OCI-LY3 (cell line): ENCODE results near the gene ZNF775.

Source experiments
- EZH2phosphoT487 ChIP-seq: fragments of 200-600 bp; shearing (Covaris generic); IDR thresholded peaks from 2 replicates; pipeline ENCODE4 v1.6.1; 2018; ENCODE audit warnings: antibody characterized with exemption, mixed run types, low read depth
- TF ChIP-seq, protein P1 (sequence below): fragments of 200-600, 300-600 bp; sonication (generic); IDR thresholded peaks from 2 replicates; pipeline ENCODE4 v1.5.1; 2014; ENCODE audit warnings: antibody characterized with exemption, low read length, low read depth

DNA sequence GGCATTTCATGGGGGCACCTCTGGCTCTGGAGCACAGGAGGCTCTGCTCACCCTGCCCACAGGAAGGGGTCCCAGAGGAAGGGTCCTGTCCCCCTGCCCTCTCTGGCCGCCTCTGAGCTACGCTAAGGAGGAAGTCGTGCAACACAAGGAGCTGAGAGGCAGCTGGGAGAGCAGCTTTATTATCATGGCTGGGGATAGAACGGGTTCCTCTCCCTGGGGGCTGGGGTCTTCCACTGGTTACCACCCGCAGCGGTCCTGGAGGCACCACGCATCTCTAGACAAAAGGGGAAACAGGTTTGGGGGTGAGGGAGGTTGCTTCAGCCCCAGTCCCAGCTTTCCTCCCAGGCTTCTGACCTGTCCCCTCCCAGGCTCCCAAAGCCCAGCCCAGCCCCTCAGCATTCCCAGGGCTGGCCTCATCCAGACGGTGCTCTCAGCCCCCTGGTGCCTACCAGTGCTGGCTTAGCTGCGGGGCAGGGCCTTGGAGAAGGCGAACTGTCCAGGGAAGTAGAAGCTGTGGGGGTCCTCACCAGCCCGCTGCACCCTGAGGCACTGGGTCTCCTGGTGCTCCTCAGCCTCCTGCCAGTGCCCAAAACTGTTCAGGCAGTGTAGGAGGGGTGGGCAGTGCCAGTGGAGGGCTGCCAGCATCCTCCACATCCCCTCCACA, 40.8 kb upstream of the ZNF775 start:
- TF ChIP-seq, protein P1, sequence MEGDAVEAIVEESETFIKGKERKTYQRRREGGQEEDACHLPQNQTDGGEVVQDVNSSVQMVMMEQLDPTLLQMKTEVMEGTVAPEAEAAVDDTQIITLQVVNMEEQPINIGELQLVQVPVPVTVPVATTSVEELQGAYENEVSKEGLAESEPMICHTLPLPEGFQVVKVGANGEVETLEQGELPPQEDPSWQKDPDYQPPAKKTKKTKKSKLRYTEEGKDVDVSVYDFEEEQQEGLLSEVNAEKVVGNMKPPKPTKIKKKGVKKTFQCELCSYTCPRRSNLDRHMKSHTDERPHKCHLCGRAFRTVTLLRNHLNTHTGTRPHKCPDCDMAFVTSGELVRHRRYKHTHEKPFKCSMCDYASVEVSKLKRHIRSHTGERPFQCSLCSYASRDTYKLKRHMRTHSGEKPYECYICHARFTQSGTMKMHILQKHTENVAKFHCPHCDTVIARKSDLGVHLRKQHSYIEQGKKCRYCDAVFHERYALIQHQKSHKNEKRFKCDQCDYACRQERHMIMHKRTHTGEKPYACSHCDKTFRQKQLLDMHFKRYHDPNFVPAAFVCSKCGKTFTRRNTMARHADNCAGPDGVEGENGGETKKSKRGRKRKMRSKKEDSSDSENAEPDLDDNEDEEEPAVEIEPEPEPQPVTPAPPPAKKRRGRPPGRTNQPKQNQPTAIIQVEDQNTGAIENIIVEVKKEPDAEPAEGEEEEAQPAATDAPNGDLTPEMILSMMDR = no peak
- no peak for TF ChIP-seq EZH2phosphoT487
